H1 (cell line): ENCODE data around the gene CRYBB3. TPM values are rescaled to one million over a fixed set of nuclear protein-coding genes. Genes with fewer than 3 reads are reported as not detected.

Source experiments
- CTCF ChIA-PET: fragments of 300-600 bp; sonication (Branson Sonifier 250); formaldehyde crosslinking; loops from one replicate; lab custom pipeline; 2021; ENCODE audit not compliant: partially characterized antibody; lab: Charles Lee
- POLR2A ChIA-PET: fragments of 300-600 bp; sonication (Branson Sonifier 250); formaldehyde crosslinking; loops from one replicate; lab custom pipeline; 2021; ENCODE audit warnings: inconsistent platforms; ENCODE audit not compliant: partially characterized antibody; lab: Charles Lee
- DNase-seq, 2 experiments: peaks; one replicate each; pipeline versions ENCODE4 v3.0.0 to v3.0.0-alpha.2; 2010 to 2022; ENCODE audit warnings: low spot score in 2 of 2, low read depth in 1 of 2, mixed read lengths in 1 of 2
- FAIRE-seq: peaks from 2 replicates; lab custom pipeline; 2011; peaks lifted over from hg19 to GRCh38; lab: Jason Lieb, UNC
- H2AFZ ChIP-seq: 2 replicates; pipeline ENCODE4 v1.8.1; 2012; ENCODE audit warnings: low read length, inconsistent platforms
- H2AK5ac ChIP-seq: 2 replicates; pipeline ENCODE4 v1.6.1; 2013; ENCODE audit warnings: low read depth, low read length
- H2BK120ac ChIP-seq: replicated peaks from 2 replicates; pipeline ENCODE3; 2013; ENCODE audit warnings: low read depth, low read length, inconsistent platforms
- H2BK12ac ChIP-seq: 2 replicates; pipeline ENCODE4 v1.6.1; 2013; ENCODE audit warnings: low read depth, low read length
- H2BK15ac ChIP-seq: 2 replicates; pipeline ENCODE4 v1.6.1; 2013; ENCODE audit warnings: low read length
- H2BK20ac ChIP-seq: 2 replicates; pipeline ENCODE4 v1.6.1; 2013; ENCODE audit warnings: low read length
- H2BK5ac ChIP-seq: 2 replicates; pipeline ENCODE4 v1.6.1; 2013; ENCODE audit warnings: low read depth, low read length
- H3K14ac ChIP-seq: 2 replicates; pipeline ENCODE4 v1.6.1; 2013; ENCODE audit warnings: inconsistent platforms; ENCODE audit not compliant: insufficient read length
- H3K18ac ChIP-seq: 2 replicates; pipeline ENCODE4 v1.6.1; 2013; ENCODE audit warnings: low read length; ENCODE audit errors: extremely low read depth
- H3K23ac ChIP-seq: 2 replicates; pipeline ENCODE4 v1.6.1; 2013; ENCODE audit warnings: inconsistent platforms; ENCODE audit not compliant: insufficient read length
- H3K23me2 ChIP-seq: 2 replicates; pipeline ENCODE4 v1.6.1; 2013; ENCODE audit warnings: low read depth, low read length
- H3K27ac ChIP-seq: 2 replicates; pipeline ENCODE4 v1.6.1; 2011; ENCODE audit warnings: low read depth, low read length, inconsistent platforms
- H3K27me3 ChIP-seq, 4 experiments: replicated peaks in 1 of 4; 1 replicate in 1 of 4; 2 replicates in 3 of 4; pipeline versions ENCODE4 v1.6.1 to v1.8.1; 2011 to 2013; ENCODE audit warnings: low read length in 3 of 4, mild to moderate bottlenecking in 3 of 4, inconsistent platforms in 2 of 4, mixed read lengths in 2 of 4, moderate library complexity in 1 of 4; ENCODE audit not compliant: control insufficient read depth in 3 of 4, insufficient read depth in 3 of 4; ENCODE audit errors: extremely low read depth in 1 of 4
- H3K36me3 ChIP-seq, 4 experiments: 2 replicates each; pipeline versions ENCODE4 v1.6.1 to v1.8.1; 2011 to 2013; ENCODE audit warnings: mild to moderate bottlenecking in 4 of 4, low read length in 3 of 4, moderate library complexity in 2 of 4, control low read depth in 1 of 4, inconsistent platforms in 1 of 4; ENCODE audit not compliant: insufficient read depth in 4 of 4, control insufficient read depth in 2 of 4
- H3K4ac ChIP-seq: replicated peaks from 2 replicates; pipeline ENCODE3; 2013; ENCODE audit warnings: low read length, low read depth, mixed read lengths, inconsistent platforms; ENCODE audit not compliant: insufficient read length
- H3K4me1 ChIP-seq, 4 experiments: replicated peaks in 1 of 4; 1 replicate in 1 of 4; 2 replicates in 3 of 4; pipeline versions ENCODE4 v1.6.1 to v1.8.1; 2011 to 2013; ENCODE audit warnings: low read length in 3 of 4, inconsistent platforms in 2 of 4, mixed read lengths in 1 of 4; ENCODE audit not compliant: insufficient read depth in 4 of 4, control insufficient read depth in 3 of 4
- H3K4me2 ChIP-seq, 2 experiments: 2 replicates each; pipeline versions ENCODE4 v1.6.1 to v1.8.1; 2011 to 2013; ENCODE audit warnings: low read depth in 2 of 2, low read length in 2 of 2, control low read depth in 1 of 2, inconsistent platforms in 1 of 2, mild to moderate bottlenecking in 1 of 2; ENCODE audit not compliant: insufficient read depth in 1 of 2
- H3K4me3 ChIP-seq, 4 experiments: fragments of 200-600, 300-600 bp in 1 of 4; sonication (generic), shearing (Covaris generic), sonication (Bioruptor Twin) in 1 of 4; 2 replicates each; pipeline versions ENCODE4 v1.5.1 to v1.8.1; 2011 to 2016; ENCODE audit warnings: low read length in 4 of 4, low read depth in 3 of 4, control low read depth in 2 of 4, inconsistent platforms in 2 of 4, mild to moderate bottlenecking in 2 of 4, mixed read lengths in 1 of 4, moderate library complexity in 1 of 4; ENCODE audit not compliant: insufficient read depth in 2 of 4; ENCODE audit errors: extremely low read depth in 1 of 4
- H3K56ac ChIP-seq: replicated peaks from 2 replicates; pipeline ENCODE3; 2013; ENCODE audit warnings: low read depth, mild to moderate bottlenecking, mixed read lengths, low read length, inconsistent platforms; ENCODE audit not compliant: insufficient read length
- H3K79me1 ChIP-seq: 2 replicates; pipeline ENCODE4 v1.6.1; 2013; ENCODE audit warnings: low read depth, low read length, control low read depth
- H3K79me2 ChIP-seq, 2 experiments: 2 replicates each; pipeline versions ENCODE4 v1.6.1 to v1.8.1; 2012 to 2013; ENCODE audit warnings: low read length in 2 of 2, mild to moderate bottlenecking in 2 of 2, inconsistent platforms in 1 of 2; ENCODE audit not compliant: insufficient read depth in 2 of 2, control insufficient read depth in 1 of 2
- H3K9ac ChIP-seq, 4 experiments: replicated peaks in 1 of 4; 1 replicate in 1 of 4; 2 replicates in 3 of 4; pipeline versions ENCODE4 v1.6.1 to v1.8.1; 2011 to 2013; ENCODE audit warnings: low read depth in 3 of 4, low read length in 3 of 4, control low read depth in 2 of 4, mild to moderate bottlenecking in 2 of 4, moderate library complexity in 2 of 4, inconsistent platforms in 1 of 4; ENCODE audit errors: extremely low read depth in 1 of 4
- H3K9me3 ChIP-seq, 2 experiments: 2 replicates each; pipeline versions ENCODE4 v1.6.1 to v1.8.1; 2012 to 2013; ENCODE audit warnings: mild to moderate bottlenecking in 2 of 2, moderate library complexity in 2 of 2, control low read depth in 1 of 2, inconsistent platforms in 1 of 2, low read depth in 1 of 2, low read length in 1 of 2, mixed read lengths in 1 of 2; ENCODE audit not compliant: insufficient read depth in 2 of 2
- H4K20me1 ChIP-seq, 2 experiments: replicated peaks in 1 of 2; 2 replicates each; pipeline versions ENCODE3 to v1.8.1; 2011 to 2013; ENCODE audit warnings: inconsistent platforms in 2 of 2, low read length in 2 of 2, mild to moderate bottlenecking in 1 of 2; ENCODE audit not compliant: insufficient read depth in 2 of 2, control insufficient read depth in 1 of 2
- H4K5ac ChIP-seq: 2 replicates; pipeline ENCODE4 v1.6.1; 2013; ENCODE audit warnings: low read length, low read depth, mixed read lengths, inconsistent platforms; ENCODE audit not compliant: insufficient read length
- H4K8ac ChIP-seq: 2 replicates; pipeline ENCODE4 v1.8.0; 2013; ENCODE audit warnings: mild to moderate bottlenecking, moderate library complexity, low read length, inconsistent platforms; ENCODE audit not compliant: insufficient read depth; ENCODE audit errors: extremely low read depth
- H4K91ac ChIP-seq: replicated peaks from 2 replicates; pipeline ENCODE3; 2013; ENCODE audit warnings: low read length, mixed read lengths, inconsistent platforms; ENCODE audit not compliant: insufficient read length
- BRCA1 ChIP-seq: IDR thresholded peaks from 2 replicates; pipeline ENCODE4 v1.6.1; 2012; ENCODE audit warnings: low read depth, low read length, improper control_type of control experiment
- CTBP2 ChIP-seq: IDR thresholded peaks from 2 replicates; pipeline ENCODE4 v1.7.0; 2011; ENCODE audit warnings: borderline replicate concordance, mild to moderate bottlenecking, moderate library complexity, mixed read lengths, low read length; ENCODE audit not compliant: insufficient read depth, insufficient read length
- EGR1 ChIP-seq: IDR thresholded peaks from 2 replicates; pipeline ENCODE4 v1.6.1; 2011; ENCODE audit warnings: low read depth, low read length, borderline replicate concordance
- HDAC2 ChIP-seq, 2 experiments: fragments of 300-600 bp in 1 of 2; sonication (generic) in 1 of 2; IDR thresholded peaks; 2 replicates each; pipeline ENCODE4 v1.6.1; 2011 to 2012; ENCODE audit warnings: low read depth in 2 of 2, low read length in 2 of 2, mild to moderate bottlenecking in 2 of 2, moderate library complexity in 2 of 2, borderline replicate concordance in 1 of 2, inconsistent platforms in 1 of 2
- KDM1A ChIP-seq: fragments of 200-600, 300-600 bp; sonication (generic); IDR thresholded peaks from 2 replicates; pipeline ENCODE4 v1.7.1; 2016; ENCODE audit warnings: mild to moderate bottlenecking, low read length, borderline replicate concordance
- KDM5A ChIP-seq: fragments of 200-600 bp; IDR thresholded peaks from 2 replicates; pipeline ENCODE4 v1.7.1; 2012; ENCODE audit warnings: mild to moderate bottlenecking, low read length, inconsistent platforms, mixed read lengths
- POU5F1 ChIP-seq: IDR thresholded peaks from 2 replicates; pipeline ENCODE4 v1.6.1; 2011; ENCODE audit warnings: low read depth, mild to moderate bottlenecking, low read length, moderate library complexity
- RAD21 ChIP-seq, 2 experiments: IDR thresholded peaks in 1 of 2; conservative IDR thresholded peaks in 1 of 2; 2 replicates each; pipeline ENCODE4 v1.6.1; 2011; ENCODE audit warnings: low read depth in 2 of 2, low read length in 2 of 2, improper control_type of control experiment in 1 of 2, inconsistent platforms in 1 of 2, mild to moderate bottlenecking in 1 of 2, moderate library complexity in 1 of 2
- RFX5 ChIP-seq: IDR thresholded peaks from 2 replicates; pipeline ENCODE4 v1.6.1; 2011; ENCODE audit warnings: low read depth, low read length, improper control_type of control experiment, borderline replicate concordance
- TAF1 ChIP-seq: IDR thresholded peaks from 2 replicates; pipeline ENCODE4 v1.6.1; 2011; ENCODE audit warnings: mild to moderate bottlenecking, low read depth, low read length
- TBP ChIP-seq: IDR thresholded peaks from 2 replicates; pipeline ENCODE4 v1.6.1; 2011; ENCODE audit warnings: low read depth, low read length, improper control_type of control experiment
- WGBS, 2 experiments: shearing (Covaris generic) in 1 of 2; methylation state at CpG; one replicate each; pipeline versions ENCODE4 v1.1.6 to v1.1.7; 2013 to 2015; ENCODE audit warnings: low lambda C conversion rate in 2 of 2, mixed read lengths in 2 of 2, inconsistent platforms in 1 of 2, low coverage in 1 of 2, missing lambda C conversion rate in 1 of 2; ENCODE audit not compliant: insufficient replicate concordance in 2 of 2, insufficient coverage in 1 of 2, insufficient read length in 1 of 2; ENCODE audit errors: extremely low coverage in 1 of 2, missing lambda C conversion rate in 1 of 2; 5-methylcytosine and 5-hydroxymethylcytosine counted together
- polyA plus RNA-seq, 7 experiments: library from polyadenylated mRNA; depleted of rRNA in 3 of 7; stranded (reverse) in 5 of 7; unstranded in 2 of 7; fragments of >200 nt in 5 of 7; fragments of 200-250 nt in 2 of 7; gene quantifications; 1 replicate in 5 of 7; 2 replicates in 1 of 7; 4 replicates in 1 of 7; pipeline versions ENCODE4 v1.2.1 to v1.2.3, GENCODE V29; 2011 to 2013; ENCODE audit warnings: missing spikeins in 2 of 7, mixed read lengths in 2 of 7
- total RNA-seq: library from RNA; stranded (reverse); fragmentation: NEBNext Ultra II Directional; extraction: Animal tissue kit (Norgen Biotek cat#: 25700); gene quantifications from 2 replicates; pipeline ENCODE4 v1.2.1, GENCODE V29; 2021
- TF ChIP-seq, protein P1 (sequence below): IDR thresholded peaks from 2 replicates; pipeline ENCODE4 v1.6.1; 2012; ENCODE audit warnings: low read length, inconsistent platforms

The CRYBB3 gene
- total and polyA plus RNA-seq, 2 of the 8 experiments (the other 6 are each of a cell fraction or from before 2014, with no cell fraction given) = 0.44 to 0.58 TPM

DNA sequence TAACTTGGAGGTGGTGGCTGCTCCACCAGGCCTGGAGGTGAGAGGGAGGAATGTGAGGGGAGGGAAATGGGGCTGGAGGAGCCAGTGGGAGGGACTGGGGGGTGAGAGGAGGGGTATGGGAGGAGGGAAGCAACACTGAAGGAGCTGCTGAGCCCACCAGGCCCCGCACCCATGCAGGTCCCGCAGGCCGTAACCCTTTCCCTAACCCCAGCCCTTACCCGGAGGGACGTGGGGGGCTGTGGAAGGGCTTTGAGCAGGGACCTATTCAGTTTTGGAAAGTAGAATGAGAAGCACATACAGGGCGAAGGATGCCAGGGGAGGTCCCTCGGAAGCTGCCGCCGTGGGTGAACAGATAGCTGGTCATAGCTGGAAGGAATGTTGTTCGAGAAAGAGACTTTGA lies 33.9 kb upstream of the CRYBB3 start:
- no peak overlapping the region for H3K14ac ChIP-seq
- H3K4me1 ChIP-seq = no peaks in the 10 kb centered on the region
- no peak overlapping the region for H4K91ac ChIP-seq
- H2AFZ ChIP-seq = no peak overlapping the region
- no peak overlapping the region for H3K27ac ChIP-seq
- H3K4ac ChIP-seq = no peak overlapping the region
- peaks cover 3 to 11% of the 10 kb centered on the region in 2 experiments for H4K20me1 ChIP-seq
- DNase-seq (no peak), FAIRE-seq (no peak)
- H3K9ac ChIP-seq = no peak overlapping the region
- H3K9me3 ChIP-seq = no peaks in the 10 kb centered on the region
- CTCF ChIA-PET = interaction anchor here (0.6 to 1.8 kb wide), 7 partner anchors 8 to 247 kb away, joined by 3 to 6 read pairs (median 3); no protein-coding TSS in a partner anchor
- POLR2A ChIA-PET = no interaction called here
- H2BK15ac ChIP-seq = no peak overlapping the region
- H2AK5ac ChIP-seq = no peak overlapping the region
- no peak overlapping the region for H4K5ac ChIP-seq
- no peak overlapping the region for H2BK120ac ChIP-seq
- no peak overlapping the region for H4K8ac ChIP-seq
- H3K79me2 ChIP-seq = no peaks in the 10 kb centered on the region
- H2BK20ac ChIP-seq = no peak overlapping the region
- 89% methylated on average over 6 of the region's 10 CpGs; no CpG with 5 or more reads in 1 of the 2 experiments for WGBS, 2 experiments
- H2BK5ac ChIP-seq = no peak overlapping the region
- no peaks in the 10 kb centered on the region for H3K79me1 ChIP-seq
- no peak overlapping the region for H3K56ac ChIP-seq
- no peaks in the 10 kb centered on the region for H3K23me2 ChIP-seq
- no peak overlapping the region for H3K4me3 ChIP-seq
- no peak overlapping the region for H3K4me2 ChIP-seq
- H3K23ac ChIP-seq = no peak overlapping the region
- H3K18ac ChIP-seq = no peak overlapping the region
- H3K36me3 ChIP-seq = no peaks in the 10 kb centered on the region
- no peak overlapping the region for H2BK12ac ChIP-seq
- no peaks in the 10 kb centered on the region for H3K27me3 ChIP-seq
- TF ChIP-seq RAD21 (IDR thresholded peaks at IDR 0.05 in 1 of 2, conservative IDR thresholded peaks at IDR 0.05 in 1 of 2; ENCODE audit: low read depth in 2 of 2, low read length in 2 of 2) = no peak
- no peak for TF ChIP-seq POU5F1
- TF ChIP-seq EGR1 = no peak
- TF ChIP-seq RFX5 = no peak
- TF ChIP-seq KDM5A = no peak
- no peak for TF ChIP-seq CTBP2
- no peak for TF ChIP-seq TAF1
- no peak for TF ChIP-seq KDM1A
- no peak for TF ChIP-seq BRCA1
- no peak for TF ChIP-seq TBP
- TF ChIP-seq HDAC2 (IDR thresholded peaks at IDR 0.05; ENCODE audit: borderline replicate concordance in 1 of 2, low read depth in 2 of 2, low read length in 2 of 2) = no peak
- TF ChIP-seq, protein P1, sequence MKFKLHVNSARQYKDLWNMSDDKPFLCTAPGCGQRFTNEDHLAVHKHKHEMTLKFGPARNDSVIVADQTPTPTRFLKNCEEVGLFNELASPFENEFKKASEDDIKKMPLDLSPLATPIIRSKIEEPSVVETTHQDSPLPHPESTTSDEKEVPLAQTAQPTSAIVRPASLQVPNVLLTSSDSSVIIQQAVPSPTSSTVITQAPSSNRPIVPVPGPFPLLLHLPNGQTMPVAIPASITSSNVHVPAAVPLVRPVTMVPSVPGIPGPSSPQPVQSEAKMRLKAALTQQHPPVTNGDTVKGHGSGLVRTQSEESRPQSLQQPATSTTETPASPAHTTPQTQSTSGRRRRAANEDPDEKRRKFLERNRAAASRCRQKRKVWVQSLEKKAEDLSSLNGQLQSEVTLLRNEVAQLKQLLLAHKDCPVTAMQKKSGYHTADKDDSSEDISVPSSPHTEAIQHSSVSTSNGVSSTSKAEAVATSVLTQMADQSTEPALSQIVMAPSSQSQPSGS = no peak
